ENCODE measurements around the gene DCD. TPM values are rescaled to one million over a fixed set of nuclear protein-coding genes. Genes with fewer than 3 reads are reported as not detected.
"Not testable (repeated sequence)": the region's sequence is repeated elsewhere in the genome, so short reads cannot be mapped to it uniquely, and the experiment has no call there.

DCD gene
- total and polyA plus RNA-seq, 3 donors from 2014 or later, result not detected

- no peak overlapping the region for H3K27ac ChIP-seq
- no peaks in the 10 kb centered on the region for H3K9me3 ChIP-seq
- no peak overlapping the region for H3K4me3 ChIP-seq
- H3K27me3 ChIP-seq, result no peaks in the 10 kb centered on the region
- no peaks in the 10 kb centered on the region for H3K36me3 ChIP-seq (ENCODE audit: low read depth, missing control alignments)
- peak in 1 of 3 experiments; percentile 54 for TF ChIP-seq CTCF (IDR thresholded peaks at IDR 0.05)
- no peak for TF ChIP-seq POLR2A (IDR thresholded peaks at IDR 0.05)
- intact Hi-C loops (cut with DNase I; ENCODE audit: low total_unique reads), result no loop called here
- DNase-seq, result no peak
- H3K4me1 ChIP-seq, result no peaks in the 10 kb centered on the region
- 66 to 82% methylated on average over 3 of the region's 3 CpGs for WGBS, 2 donors
Measured at GRCh38 chr12:54680374-54680773, 32.2 kb upstream of the DCD start.

- Histone ChIP-seq H3K27ac (no peak overlapping the region), H3K9me3 (no peaks in the 10 kb centered on the region), H3K4me3 (no peak overlapping the region), H3K4me1 (no peaks in the 10 kb centered on the region), H3K27me3 (no peaks in the 10 kb centered on the region), H3K36me3 (ENCODE audit: low read depth, missing control alignments) (no peaks in the 10 kb centered on the region)
- WGBS, 2 donors, result 91 to 93% methylated on average over 5 of the region's 5 CpGs
- intact Hi-C loops (cut with DNase I; ENCODE audit: low total_unique reads), result no loop called here
- no peak for TF ChIP-seq POLR2A (IDR thresholded peaks at IDR 0.05)
- TF ChIP-seq CTCF (IDR thresholded peaks at IDR 0.05), result no peak
- DNase-seq, result no peak
Measured at GRCh38 chr12:54678131-54678530, 30.0 kb upstream of the DCD start.

GRCh38 chr12:54667945-54668344 is 19.8 kb upstream of the DCD start:
- TF ChIP-seq POLR2A (IDR thresholded peaks at IDR 0.05) (no peak), CTCF (IDR thresholded peaks at IDR 0.05) (no peak)
- Histone ChIP-seq H3K36me3 (ENCODE audit: low read depth, missing control alignments) (no peaks in the 10 kb centered on the region), H3K4me3 (no peak overlapping the region), H3K4me1 (no peaks in the 10 kb centered on the region), H3K27ac (no peak overlapping the region), H3K9me3 (no peaks in the 10 kb centered on the region), H3K27me3 (no peaks in the 10 kb centered on the region)
- 80 to 85% methylated on average over 5 of the region's 5 CpGs for WGBS, 2 donors
- intact Hi-C loops (cut with DNase I; ENCODE audit: low total_unique reads), result no loop called here
- DNase-seq, result no peak

GRCh38 chr12:54666008-54666407 is 17.8 kb upstream of the DCD start:
- Histone ChIP-seq H3K36me3 (ENCODE audit: low read depth, missing control alignments) (no peaks in the 10 kb centered on the region), H3K27ac (no peak overlapping the region), H3K4me1 (no peaks in the 10 kb centered on the region), H3K4me3 (no peak overlapping the region), H3K27me3 (no peaks in the 10 kb centered on the region), H3K9me3 (no peaks in the 10 kb centered on the region)
- no peak for DNase-seq
- 80 to 91% methylated on average over 3 of the region's 3 CpGs for WGBS, 2 donors
- TF ChIP-seq CTCF (IDR thresholded peaks at IDR 0.05) (no peak), POLR2A (IDR thresholded peaks at IDR 0.05) (no peak)
- intact Hi-C loops (cut with DNase I; ENCODE audit: low total_unique reads), result no loop called here

GRCh38 chr12:54665022-54665635 is 17.0 kb upstream of the DCD start:
- WGBS, 2 donors, result 78 to 90% methylated on average over 3 of the region's 3 CpGs

More at GRCh38 chr12:54665022-54665635, 17.0 kb upstream of the DCD start:
- H3K27ac ChIP-seq; H3K4me3 ChIP-seq; intact Hi-C loops (cut with DNase I; ENCODE audit: low total_unique reads); H3K4me1 ChIP-seq; H3K36me3 ChIP-seq (ENCODE audit: low read depth, missing control alignments); DNase-seq; H3K27me3 ChIP-seq; H3K9me3 ChIP-seq: not testable (repeated sequence)
